Panc1 (cell line): ENCODE data around the gene SLC9A1.

Source experiments
- CTCF ChIP-seq: fragments of 450-650 bp; IDR thresholded peaks from 2 replicates; pipeline ENCODE4 v1.5.1; 2017; ENCODE audit warnings: mild to moderate bottlenecking
- POLR2AphosphoS5 ChIP-seq: IDR thresholded peaks from 2 replicates; pipeline ENCODE4 v1.6.1; 2012; ENCODE audit warnings: mild to moderate bottlenecking, low read depth, low read length, moderate library complexity

- no peak for TF ChIP-seq CTCF
- TF ChIP-seq POLR2AphosphoS5 = no peak
These were observed 68.9 kb downstream of the SLC9A1 start for GRCh38 chr1:27086026-27086425.
